Measurements from ENCODE around the gene FBXO45. TPM values are rescaled to one million over a fixed set of nuclear protein-coding genes. Genes with fewer than 3 reads are reported as not detected.

Gene FBXO45
- total RNA-seq: 11.0 and 17.8 TPM in 2 replicates

DNA sequence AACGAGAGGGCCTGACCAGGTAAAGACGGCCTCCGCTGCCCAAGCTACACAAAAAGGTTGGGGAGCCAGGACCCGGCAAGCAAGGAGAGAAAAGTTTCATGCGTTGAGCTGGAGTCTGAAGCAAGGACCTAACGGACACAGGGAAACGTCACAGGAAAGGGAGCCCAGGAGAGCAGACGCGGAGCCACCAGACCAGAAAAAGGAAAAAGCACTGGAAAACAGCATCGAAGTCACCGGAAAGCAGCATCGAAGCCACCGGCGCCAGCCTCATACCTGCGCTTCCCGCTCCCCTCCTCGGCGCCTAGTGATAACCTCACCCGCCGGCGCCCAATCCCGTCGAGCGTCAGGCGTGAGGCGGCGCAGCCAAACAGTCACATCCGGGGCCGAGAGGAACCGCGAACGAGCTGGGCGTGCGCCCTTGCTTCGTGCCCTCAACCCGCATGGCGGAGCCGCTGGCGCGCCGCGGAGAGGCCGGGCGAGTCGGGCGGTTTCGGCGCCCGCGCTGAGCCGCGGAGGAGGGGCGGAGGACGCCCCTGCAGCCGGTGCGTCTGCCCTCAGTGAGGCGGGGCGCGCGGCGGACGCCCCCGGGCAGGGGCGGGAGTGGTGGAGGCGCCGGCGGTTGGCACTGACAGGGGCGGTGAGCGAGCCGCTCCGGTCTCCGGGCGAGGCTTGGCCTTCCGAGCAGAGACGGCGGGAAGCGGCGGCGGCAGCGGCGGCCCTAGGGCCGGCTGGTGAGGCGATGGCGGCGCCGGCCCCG lies at the start of gene FBXO45, which contains the start of gene WDR53:
Gene FBXO45 (plus strand): TSS at position 415 of the 757 bp plus-strand sequence. CDS start 325 bp downstream, at position 740.
Gene WDR53 (minus strand): TSS at position 309 of the 757 bp plus-strand sequence. CDS start 7,079 bp downstream, outside the sequence.

Other genes with a start within 250 kb of the FBXO45 start
- gene TM4SF19, start 230.3 kb upstream of the FBXO45 start, total RNA-seq: not detected in 2 replicates
- gene UBXN7, start 136.2 kb upstream of the FBXO45 start, total RNA-seq: 20.4 and 25.2 TPM in 2 replicates
- gene RNF168, start 64.9 kb upstream of the FBXO45 start, total RNA-seq: 19.0 and 24.1 TPM in 2 replicates
- gene SMCO1, start 53.3 kb upstream of the FBXO45 start, total RNA-seq: not detected in 2 replicates
- gene WDR53, start 106 bp upstream of the FBXO45 start, total RNA-seq: 7.7 and 9.5 TPM in 2 replicates
- gene NRROS, start 71.0 kb downstream of the FBXO45 start, total RNA-seq: 2.2 and 3.0 TPM in 2 replicates
- 3.2 and 4.4 TPM in 2 replicates for gene CEP19, start 143.6 kb downstream of the FBXO45 start, total RNA-seq
- 19.6 and 35.7 TPM in 2 replicates for gene PIGX, start 143.7 kb downstream of the FBXO45 start, total RNA-seq
- 43.9 and 56.1 TPM in 2 replicates for gene PAK2, start 171.2 kb downstream of the FBXO45 start, total RNA-seq

Measured in uterine smooth muscle cell (primary cell).